GM19438 (cell line): ENCODE results near the gene VTI1A.

ENCODE experiments used
- ATAC-seq: cut with Tn5 transposase; IDR thresholded peaks from one replicate; pipeline ENCODE4 v1.9.1; 2021; ENCODE audit warnings: low read depth; ENCODE audit not compliant: unreplicated experiment

VTI1A gene

DNA sequence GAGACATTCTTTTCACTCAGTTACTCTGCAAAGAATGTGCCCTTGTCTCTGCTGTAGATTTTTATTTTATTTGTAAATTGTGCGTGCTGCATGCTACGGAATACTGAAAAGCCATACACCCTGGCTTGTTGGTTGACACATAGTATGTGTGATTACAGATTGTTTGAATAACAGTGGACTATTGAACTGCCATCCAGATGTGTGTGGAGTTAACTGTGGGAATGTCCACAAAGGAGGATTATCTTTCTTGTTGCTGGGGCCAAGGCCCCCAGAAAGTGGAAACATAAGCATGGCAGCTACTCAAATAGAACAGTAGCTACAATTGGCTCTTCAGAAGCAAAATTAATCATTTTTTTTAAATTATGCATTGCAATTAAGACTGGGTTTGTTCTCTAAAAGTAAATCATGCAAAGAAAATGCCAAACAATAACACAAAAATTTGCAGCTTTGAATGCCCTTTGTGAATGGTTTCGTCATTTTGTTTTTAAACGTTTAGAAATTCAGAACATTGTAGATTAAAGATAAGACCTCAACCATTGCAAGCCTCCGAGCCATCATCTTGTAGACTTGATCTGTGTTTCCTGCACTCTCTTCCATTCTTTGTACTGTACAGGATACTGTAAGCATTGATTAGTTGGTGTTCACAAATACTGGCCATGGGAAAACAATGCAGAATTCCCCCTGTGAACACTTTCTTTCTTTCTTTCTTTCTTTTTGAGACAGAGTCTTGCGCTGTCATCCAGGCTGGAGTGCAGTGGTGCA, 292.8 kb downstream of the VTI1A start:
- no peak for ATAC-seq

DNA sequence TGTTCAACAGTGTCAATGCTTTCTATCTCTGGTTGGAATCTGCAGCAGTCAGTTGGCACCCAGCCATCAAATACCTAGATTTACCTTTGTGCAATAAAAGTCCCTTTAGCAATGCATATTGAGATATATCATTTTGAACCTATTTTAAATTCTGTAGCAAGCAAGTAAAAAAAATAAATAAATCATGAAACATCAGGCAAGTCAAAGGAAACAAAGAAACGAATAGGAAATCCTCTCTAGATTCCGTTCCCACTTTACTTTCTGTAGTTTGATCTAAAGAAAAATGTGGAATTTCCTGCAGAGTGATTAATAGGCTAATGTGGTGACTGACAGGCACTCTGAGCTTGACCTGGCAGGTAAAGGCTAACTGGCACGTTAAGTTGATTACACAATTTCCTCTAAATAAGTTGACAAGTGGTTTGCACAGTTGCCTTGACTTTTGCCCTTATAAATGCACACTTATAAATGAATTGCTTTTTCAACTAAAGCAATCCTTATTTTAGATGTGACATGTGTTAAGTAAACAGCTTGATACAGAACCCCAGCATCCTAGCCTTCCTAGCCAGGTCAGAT, 294.9 kb downstream of the VTI1A start:
- no peak for ATAC-seq

GRCh38 chr10:112744181-112745096, 297.4 kb downstream of the VTI1A start:
- no peak for ATAC-seq

DNA sequence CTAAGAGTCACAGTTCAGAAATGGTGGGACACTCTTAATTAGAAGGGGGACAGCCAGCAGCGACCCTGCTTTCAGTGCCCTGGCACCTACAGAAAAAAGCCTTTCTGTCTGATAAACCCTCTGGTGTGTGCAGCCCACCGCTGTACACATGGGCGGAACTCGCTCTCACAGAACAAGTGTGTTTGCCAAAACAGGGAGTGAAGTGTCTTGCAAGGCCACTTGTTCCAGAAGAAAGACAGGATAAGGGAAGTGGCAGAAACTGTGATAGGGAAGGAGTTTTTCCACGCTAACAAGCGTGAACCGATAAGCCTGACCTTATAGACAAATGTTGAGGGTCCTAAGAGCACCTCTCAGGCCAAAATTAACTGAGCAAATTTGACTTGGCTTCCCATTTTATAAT, 299.3 kb downstream of the VTI1A start:
- no peak for ATAC-seq

DNA sequence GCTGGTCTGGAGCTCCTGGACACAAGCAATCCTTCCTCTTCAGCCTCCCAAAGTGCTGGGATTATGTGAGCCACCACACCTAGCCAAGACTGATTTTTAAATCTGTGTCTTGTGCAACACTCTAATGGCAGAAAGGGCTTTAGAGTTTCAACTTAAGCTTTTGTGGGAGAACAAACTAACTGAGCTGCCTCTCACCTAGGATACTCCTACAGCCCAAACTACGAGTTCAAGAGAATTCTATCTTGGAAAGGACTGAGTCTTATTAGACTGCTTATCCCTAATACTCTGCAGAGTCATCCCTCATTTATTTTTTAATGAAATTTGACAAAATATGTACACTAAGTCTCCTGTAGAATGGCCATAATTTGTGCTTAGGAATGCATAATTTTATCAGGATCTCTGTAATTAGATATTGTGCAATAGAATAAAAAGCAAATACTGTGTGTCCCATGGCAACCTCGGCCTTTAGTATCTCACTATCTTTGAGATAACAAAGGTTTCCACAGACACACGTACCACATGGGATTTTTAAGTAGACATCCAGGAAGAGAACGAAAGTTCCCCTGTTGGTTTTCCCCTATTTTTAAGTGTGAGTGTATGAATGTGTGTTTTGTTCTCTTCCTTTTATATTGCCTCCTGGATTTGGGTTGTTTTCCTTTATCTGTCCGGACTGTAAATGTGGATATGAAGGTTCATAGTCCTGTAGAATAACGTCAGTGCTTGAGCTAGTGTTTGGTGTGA, 303.6 kb downstream of the VTI1A start:
- no peak for ATAC-seq

DNA sequence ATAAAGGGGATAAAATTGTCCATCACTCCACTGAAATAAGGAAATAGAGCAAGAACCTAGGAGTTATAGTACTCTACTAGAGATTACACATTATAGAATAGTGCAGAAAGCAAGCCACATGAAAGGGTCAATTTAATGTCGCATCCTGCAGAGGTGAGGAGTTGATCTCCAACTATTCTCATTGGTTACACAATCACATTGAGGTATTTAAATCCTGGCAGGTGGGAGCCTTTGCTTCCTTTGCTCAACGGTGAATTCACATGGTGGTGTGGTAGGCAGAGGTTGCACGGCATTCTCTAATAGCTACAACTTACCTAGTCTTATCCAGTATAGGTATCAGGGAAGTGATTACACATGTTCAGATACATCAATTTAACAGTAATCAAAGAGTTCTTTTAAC, 304.6 kb downstream of the VTI1A start:
- no peak for ATAC-seq

DNA sequence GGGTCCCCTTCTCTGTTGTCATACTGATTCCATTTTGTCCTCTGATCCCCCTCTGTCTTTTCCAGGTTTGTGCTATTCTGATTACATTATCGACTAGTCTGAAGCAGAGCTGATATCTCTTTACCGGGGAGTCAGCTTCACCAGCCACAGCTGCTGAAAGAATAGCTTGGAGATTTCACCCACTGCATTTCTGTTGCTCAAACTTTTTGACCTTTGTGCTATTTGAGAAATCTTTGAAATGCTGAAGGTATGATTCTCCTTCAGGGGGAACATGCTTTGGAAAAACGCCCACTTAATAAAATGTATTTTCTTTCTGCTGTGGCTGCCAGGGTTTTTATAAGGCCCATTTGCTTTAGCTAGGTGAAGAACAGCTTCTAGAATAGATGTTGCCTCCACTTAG, 305.3 kb downstream of the VTI1A start:
- no peak for ATAC-seq

DNA sequence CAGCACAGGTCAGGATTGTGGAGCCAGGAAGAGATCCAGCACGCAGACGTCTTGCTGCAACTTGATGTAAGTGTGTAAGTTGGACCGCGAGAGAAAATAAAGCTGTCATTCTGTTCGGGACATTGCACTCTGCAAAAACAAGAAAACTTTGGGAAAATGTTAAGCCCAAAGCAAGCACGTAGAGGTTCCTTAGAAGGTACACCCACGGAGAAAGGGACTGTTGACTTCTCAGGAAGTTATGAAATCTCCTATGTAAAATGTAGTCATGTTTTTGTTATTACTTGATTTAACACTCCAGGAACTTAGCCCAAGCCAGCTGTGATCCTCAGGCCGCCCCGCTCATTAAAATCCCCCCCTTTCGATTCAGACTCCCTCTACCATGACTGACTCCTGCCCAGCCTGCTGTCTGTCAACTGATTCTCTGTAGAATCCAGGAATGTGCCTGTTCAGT, 307.0 kb downstream of the VTI1A start:
- ATAC-seq: no peak

DNA sequence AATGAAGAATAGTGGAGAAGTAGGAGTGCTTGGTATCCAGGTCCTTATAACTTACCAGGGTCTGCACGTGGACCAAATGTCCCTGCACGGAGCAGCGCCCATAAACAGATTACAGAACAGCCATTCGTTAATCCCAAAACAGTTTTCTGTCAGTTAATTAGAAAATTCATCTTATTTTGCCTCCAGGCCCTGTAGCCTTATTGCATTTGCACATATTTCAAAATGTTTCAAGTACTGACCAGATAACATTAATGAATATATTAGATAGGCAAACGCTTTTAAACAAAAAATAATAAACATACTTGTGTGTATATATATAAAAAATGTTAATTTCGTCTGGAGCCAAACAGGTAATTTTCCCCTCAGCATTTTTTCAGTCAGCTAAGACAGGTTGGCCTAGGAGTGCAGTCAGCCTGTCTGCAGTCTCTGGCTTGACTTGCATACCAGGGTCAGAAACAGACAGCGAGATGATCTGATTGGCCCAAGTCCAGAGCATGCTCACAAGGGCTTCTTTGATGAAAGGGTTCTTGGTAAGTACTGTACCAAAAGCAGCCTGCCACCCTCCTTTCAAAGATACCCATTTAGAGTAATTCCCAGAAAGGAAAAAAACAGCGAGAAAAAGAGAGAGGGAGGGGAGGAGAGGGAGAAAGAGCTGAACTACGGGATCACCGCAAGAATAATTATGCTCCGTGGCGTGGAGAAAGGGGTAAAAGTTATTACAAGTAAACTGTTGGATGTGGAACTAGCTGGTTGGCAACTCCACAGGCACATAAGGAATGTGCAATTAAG, 308.6 kb downstream of the VTI1A start:
- ATAC-seq: no peak

- no peak for ATAC-seq
Measured at GRCh38 chr10:112756235-112756527, 309.2 kb downstream of the VTI1A start.

DNA sequence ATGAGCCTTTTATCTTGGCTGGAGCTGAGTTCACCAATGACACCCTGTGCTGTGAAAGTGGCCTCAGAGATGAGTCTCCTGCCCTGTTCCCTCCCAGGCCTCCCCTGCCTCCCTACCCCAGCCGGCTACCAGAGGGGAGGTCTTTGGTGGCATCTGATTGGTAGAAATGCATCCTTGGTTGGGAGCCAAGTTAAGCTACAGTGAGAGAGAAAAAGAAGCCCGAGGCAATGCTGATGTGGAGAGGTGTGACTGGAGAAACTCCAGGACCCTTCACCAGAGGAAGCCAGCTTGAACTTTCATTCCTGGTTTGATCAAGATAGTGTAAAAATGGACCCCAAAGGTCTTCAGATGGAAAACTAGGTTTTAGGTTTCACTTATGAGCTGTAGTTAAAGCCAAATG, 311.9 kb downstream of the VTI1A start:
- no peak for ATAC-seq

- ATAC-seq: no peak
Measured at GRCh38 chr10:112759496-112759895, 312.5 kb downstream of the VTI1A start.

DNA sequence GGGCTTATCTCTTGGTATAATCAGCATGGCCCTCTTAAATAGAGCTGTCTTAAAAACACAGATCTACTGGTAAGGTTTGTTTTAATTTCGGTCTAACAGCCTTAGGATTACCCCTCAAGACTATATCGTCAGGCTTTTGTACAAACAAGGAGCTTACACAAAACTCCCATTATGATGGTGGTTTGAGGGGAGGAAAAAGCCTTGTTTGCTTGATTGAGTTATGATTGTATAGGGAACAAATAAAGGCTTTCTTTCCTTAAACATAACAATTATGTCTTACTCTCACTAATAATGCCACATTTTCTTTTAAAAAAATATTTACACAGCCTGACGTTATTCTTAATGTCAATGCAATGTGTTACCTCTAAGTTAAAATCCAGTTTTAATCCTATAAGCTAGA, 314.2 kb downstream of the VTI1A start:
- no peak for ATAC-seq

- no peak for ATAC-seq
Measured at GRCh38 chr10:112763916-112764520, 317.0 kb downstream of the VTI1A start.

DNA sequence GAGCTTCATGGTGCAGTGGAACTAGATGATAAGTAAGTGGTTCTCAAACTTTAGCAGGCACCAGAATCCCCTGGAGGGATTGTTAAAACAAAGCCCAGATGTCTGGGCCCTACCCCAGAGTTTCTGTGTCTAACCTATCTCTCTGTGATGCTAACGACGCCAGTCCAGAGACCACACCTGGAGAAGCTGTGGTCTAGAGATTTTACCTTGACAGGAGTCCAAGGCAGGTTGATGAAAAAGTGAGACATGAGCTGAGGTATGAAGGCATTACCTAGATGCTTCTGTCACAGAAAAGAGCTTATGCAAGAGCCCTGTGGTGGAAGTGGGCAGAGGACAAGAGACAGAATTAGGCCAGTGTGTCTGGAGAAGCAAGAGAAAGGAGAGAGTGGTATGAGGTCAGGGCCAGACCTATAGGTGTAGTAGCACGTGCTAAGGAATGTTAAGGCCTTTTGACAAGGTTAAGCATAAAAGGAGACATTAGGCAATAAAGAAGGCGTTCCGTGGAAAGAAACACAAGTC, 318.8 kb downstream of the VTI1A start:
- no peak for ATAC-seq

DNA sequence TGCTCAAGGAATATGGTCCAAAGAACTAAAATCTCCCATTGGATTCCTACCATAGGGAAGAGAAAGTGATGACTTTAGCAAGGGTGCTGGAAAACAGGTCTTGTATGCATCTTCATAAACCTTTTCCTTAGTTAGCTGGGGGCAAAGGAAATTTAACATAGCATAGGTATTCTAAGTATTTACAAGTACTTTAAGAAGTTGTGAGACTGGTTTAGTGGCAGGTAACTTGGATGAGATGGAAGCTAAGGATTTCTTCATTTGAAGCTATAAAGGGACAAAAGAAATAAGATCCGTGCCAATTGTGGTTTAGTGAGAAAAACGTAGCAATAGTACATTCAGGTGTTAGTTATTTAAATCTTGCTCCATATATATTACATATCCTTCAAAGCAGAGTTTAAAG, 319.6 kb downstream of the VTI1A start:
- ATAC-seq: no peak

DNA sequence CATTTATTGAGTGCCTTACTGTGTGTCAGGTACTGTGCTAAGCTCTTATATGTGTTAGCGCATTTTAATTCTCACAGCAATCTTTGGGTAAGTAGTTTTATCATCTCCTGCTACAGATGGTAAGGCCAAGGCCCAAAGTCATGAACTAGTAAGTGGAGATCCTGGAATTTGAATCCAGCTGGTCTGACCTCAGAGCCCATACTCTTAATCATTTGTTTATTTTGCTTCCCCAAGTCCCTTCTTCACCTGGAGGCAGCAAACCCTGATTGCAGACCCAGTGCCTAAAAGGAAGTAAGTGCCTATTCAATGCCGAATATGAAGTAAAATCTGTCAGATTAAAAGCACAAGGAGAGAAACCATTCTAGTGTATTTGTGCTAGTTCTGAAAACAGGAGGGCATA, 320.1 kb downstream of the VTI1A start:
- ATAC-seq: no peak

GRCh38 chr10:112768121-112768520, 321.1 kb downstream of the VTI1A start:
- ATAC-seq: no peak

GRCh38 chr10:112769081-112769480, 322.1 kb downstream of the VTI1A start:
- ATAC-seq: no peak
